PC-9 (cell line): ENCODE data around the gene CDC26.

Experiments
- EZH2 ChIP-seq: fragments of 200-600 bp; sonication (generic); IDR thresholded peaks from 2 replicates; pipeline ENCODE4 v1.8.0; 2017; ENCODE audit warnings: antibody characterized with exemption, low read depth
- TF ChIP-seq, protein P1 (sequence below): fragments of 200-600 bp; sonication (generic); conservative IDR thresholded peaks from 2 replicates; pipeline ENCODE4 v1.6.1; 2017; ENCODE audit warnings: mixed run types, antibody characterized with exemption, mild to moderate bottlenecking, moderate library complexity

DNA sequence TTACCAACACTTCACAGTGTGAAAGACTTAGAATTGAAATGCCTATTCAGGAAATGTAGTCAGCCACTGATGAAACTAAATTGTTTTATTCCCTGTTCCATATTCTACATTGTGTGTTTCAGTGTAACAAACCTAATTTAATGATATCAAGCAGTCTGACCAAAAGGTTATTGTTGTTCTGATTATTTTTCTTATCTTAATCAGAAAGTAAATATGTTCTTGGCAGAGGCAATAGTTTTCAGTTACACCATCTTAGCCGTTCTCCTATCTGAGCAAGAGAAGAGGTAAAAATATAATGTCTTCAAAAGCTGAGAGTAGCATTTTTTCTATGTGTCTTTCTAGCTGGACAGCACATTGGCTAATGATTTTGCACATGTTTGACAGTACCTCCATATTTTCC, 17.1 kb downstream of the CDC26 start:
- TF ChIP-seq, protein P1, sequence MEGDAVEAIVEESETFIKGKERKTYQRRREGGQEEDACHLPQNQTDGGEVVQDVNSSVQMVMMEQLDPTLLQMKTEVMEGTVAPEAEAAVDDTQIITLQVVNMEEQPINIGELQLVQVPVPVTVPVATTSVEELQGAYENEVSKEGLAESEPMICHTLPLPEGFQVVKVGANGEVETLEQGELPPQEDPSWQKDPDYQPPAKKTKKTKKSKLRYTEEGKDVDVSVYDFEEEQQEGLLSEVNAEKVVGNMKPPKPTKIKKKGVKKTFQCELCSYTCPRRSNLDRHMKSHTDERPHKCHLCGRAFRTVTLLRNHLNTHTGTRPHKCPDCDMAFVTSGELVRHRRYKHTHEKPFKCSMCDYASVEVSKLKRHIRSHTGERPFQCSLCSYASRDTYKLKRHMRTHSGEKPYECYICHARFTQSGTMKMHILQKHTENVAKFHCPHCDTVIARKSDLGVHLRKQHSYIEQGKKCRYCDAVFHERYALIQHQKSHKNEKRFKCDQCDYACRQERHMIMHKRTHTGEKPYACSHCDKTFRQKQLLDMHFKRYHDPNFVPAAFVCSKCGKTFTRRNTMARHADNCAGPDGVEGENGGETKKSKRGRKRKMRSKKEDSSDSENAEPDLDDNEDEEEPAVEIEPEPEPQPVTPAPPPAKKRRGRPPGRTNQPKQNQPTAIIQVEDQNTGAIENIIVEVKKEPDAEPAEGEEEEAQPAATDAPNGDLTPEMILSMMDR: no peak
- no peak for TF ChIP-seq EZH2
